DMS153 treated with DMSO at 0.1 percent for 48 hours (cell line): ENCODE results near the gene SYCN.
"Not testable (repeated sequence)": the region's sequence is repeated elsewhere in the genome, so short reads cannot be mapped to it uniquely, and the experiment has no call there.

Source experiments
- DNase-seq: peaks from one replicate; lab custom pipeline; 2025; ENCODE audit not compliant: unreplicated experiment; lab: John Stamatoyannopoulos, UW

Gene SYCN, protein sequence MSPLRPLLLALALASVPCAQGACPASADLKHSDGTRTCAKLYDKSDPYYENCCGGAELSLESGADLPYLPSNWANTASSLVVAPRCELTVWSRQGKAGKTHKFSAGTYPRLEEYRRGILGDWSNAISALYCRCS

GRCh38 chr19:39203372-39204341 lies at the start of gene SYCN:
Gene SYCN (minus strand): TSS chr19:39204263. CDS start chr19:39204254, 9 bp downstream.
- no peak for DNase-seq

DNA sequence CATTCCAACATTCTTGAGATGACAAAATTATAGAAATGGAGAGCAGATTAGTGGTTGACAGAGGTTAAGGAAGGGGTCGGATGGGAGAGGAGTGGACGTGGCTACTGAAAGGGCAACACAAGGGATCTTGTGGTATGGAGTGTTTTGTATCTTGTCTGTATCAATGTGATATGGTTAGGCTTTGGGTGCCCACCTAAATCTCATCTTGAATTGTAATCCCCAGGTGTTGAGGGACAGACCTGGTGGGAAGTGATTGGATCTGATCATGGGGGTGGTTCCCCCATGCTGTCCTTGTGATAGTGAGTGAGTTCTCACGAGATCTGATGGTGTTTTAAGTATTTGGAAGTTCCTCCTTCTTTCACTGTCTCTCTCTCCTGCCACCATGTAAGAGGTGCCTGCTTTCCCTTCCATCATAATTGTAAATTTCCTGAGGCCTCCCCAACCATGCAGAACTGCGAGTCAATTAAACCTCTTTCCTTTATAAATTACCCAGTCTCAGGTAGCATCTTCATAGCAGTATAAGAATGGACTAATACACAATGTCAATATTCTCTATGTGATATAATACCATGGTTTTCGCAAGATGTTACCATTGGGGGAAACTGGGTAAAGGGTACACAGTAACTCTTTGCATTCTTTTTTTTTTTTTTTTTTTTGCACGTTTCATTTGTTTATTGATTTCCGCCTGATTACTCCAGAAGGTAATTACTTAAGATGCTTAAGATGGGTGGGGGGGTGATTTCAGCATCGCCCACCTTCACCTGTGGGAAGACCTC lies 49.5 kb upstream of the SYCN start:
- no peak for DNase-seq

DNA sequence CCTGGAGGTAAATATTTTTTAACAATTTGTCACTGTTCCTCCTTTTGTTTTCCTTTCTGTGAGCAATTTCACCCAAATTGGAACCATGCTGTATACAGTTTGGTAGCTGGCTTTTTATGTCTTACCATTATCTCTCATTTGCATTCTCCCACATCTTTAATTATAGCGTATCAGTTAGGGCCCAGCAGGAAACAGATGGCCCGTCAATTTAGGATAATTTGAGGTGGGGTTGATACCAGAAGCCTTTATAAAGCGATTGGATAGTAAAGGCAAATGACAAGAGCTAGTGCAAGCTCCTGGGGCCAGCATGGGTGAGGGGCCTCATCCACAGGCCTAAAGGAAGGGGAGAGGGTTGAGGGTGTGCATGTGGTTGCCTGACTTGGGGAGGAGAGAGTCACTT lies 48.4 kb upstream of the SYCN start:
- no peak for DNase-seq

- DNase-seq, result no peak
Measured at GRCh38 chr19:39251846-39252245, 47.8 kb upstream of the SYCN start.

DNA sequence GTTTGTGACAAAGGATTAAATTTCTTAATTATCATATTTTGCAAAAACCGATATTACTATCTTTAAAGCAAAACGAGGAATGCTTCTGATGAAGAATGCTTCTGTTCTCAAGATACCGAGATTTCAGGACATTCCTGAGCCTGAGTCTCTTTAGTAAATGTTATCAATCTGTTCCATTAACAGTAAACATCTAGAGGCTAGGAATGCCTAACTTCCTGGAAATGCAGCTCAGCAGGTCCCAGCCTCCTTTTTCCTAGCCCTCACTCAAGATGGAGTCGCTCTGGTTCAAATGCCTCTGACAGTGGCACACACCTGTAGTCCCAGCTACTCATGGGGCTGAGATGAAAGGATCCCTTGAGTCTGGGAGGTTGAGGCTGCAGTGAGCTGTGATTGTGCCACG lies 47.0 kb upstream of the SYCN start:
- DNase-seq, result no peak

DNA sequence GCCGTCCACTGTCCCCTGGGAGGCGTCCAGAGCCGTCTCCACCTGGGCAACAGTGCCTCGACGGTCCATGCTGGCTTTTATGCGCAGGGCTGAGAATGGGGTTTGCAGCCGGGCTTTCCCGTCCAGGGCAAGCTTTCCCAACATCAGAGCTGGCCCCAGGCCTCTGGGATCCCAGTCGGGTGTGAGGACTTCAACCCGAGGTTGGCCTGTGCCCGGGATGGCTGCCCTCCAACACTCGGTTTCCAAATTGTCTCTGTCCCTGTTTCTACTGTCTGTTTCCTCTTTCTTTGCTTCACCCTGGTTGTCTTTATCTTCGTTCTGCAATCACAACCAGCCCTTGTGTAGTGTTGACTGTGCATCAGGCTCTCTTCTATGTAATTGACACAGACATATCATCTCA lies 44.7 kb upstream of the SYCN start, which contains the start of gene IFNL4:
IFNL4 (minus strand) TSS at position 51 of the 400 bp plus-strand sequence.
- no peak for DNase-seq

DNA sequence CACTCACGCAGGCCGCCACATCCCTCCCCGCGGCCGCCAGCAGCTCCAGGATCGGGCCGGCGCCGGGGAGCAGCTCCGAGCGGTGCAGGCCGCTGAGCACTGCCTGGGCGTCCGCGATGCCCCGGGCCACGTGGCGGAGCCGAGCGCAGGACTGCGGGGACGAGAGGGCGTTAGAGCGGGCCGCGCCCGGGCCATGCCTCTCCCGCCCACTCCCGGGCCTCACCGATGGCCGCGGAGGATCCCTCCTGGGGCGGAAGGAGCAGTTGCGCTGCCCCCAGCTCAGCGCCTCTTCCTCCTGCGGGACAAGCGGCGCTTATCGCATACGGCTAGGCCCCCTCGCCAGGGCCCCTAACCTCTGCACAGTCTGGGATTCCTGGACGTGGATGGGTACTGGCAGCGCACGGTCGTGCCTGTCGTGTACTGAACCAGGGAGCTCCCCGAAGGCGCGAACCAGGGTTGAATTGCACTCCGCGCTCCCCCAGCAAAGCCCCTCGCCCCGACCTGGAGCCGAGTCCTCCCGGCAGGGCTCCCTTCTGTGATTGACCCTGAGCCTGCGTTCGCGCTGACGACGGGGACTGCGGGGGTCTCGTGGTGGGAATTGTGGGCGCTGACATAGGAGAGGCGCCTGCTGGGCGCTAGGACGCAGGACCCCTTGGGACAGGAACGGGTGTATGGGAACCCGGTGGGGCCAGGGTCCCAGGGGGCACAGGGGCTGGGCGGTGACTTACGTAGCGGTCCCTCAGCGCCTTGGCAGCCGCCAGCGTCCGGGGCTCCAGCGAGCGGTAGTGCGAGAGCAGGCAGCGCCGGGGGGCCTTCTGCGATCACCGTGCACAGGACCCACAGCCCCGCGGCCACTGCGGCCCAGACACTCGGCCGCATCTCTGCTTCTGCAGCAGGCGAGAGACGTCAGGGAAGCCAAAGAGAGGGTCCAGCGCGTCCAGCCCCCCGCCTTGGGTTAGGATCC lies 43.9 kb upstream of the SYCN start:
- DNase-seq, result no peak

DNA sequence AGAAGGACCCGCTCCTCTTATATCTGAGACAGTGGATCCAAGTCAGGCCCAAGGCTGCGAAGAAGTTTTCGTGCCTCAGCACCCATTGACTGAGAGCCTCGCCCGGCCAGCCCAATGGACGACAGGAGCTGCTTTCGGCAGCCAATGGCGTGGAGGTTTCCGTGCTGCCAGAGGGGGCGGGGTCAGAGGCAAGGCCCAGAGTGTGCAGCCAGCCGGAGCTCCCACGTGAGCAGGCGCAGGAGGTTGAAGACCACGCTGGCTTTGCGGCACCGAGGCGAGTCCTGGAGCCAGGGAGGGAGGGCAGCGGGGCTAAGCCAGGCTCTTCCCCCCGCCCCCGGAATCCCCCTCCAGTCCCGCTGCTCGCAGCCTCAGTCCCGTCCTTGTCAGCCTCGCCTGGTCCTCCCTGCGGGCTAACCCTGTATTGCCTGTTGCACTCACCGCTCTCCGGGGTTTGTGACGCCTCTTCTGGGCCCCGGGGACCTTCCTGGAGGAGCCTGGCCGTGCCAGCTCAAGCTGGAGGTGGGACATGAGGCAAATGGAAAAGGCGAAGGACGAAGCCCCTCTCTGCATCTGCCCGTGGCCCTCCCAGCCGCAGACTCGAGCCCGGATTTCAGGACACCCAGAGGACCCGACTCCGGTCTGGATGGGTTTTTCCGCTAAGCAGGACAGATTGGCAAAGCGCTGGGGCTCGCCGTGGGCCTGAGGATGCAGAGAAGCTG lies 43.0 kb upstream of the SYCN start:
- peak; percentile 12 for DNase-seq

DNA sequence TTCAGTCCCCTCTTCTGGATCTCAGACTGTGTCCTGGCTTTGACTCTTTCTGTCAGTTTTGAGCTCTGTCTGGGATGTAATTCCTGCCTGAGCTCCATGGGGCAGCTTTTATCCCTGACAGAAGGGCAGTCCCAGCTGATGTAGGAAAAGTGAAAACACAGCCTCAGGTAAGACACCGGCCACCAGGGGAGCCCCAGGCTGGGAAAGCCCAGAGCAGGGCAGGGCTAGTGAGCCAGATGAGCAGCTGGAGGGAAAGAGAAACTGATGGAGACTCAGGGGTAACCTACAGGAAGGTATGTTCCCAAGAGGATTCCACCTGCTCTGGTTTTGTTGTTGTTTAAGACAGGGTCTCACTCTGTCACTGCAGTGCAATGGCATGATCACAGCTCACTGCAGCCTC lies 41.1 kb upstream of the SYCN start:
- not testable (repeated sequence) for DNase-seq

GRCh38 chr19:39244410-39245100 lies 40.5 kb upstream of the SYCN start, which contains the start of gene IFNL3:
Gene IFNL3 (minus strand): TSS chr19:39245006. CDS start chr19:39244967, 39 bp downstream.
- DNase-seq, result not testable (repeated sequence)

- DNase-seq, result not testable (repeated sequence)
Measured at GRCh38 chr19:39243741-39244140, 39.7 kb upstream of the SYCN start.

GRCh38 chr19:39240421-39240820 lies 36.4 kb upstream of the SYCN start:
- no peak for DNase-seq

DNA sequence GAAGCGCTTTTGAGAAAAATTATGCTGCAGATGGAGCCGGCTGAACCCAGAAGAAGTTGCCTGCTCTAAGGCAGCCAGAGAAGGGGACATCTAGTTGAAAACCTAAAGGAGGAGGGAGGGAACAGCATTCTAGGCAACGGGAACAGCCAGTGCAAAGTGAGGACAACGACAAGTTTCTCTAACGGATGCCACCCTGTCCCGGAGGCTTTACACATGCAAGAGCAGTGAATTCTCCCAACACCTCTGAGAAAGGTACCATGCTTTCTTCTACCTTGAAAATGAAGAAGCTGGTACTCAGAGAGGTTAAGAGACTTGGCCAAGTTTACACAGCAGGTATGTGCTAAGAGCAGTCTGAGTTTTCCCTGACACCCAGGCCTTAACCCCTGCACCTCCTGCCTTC lies 34.9 kb upstream of the SYCN start:
- DNase-seq, result no peak

DNA sequence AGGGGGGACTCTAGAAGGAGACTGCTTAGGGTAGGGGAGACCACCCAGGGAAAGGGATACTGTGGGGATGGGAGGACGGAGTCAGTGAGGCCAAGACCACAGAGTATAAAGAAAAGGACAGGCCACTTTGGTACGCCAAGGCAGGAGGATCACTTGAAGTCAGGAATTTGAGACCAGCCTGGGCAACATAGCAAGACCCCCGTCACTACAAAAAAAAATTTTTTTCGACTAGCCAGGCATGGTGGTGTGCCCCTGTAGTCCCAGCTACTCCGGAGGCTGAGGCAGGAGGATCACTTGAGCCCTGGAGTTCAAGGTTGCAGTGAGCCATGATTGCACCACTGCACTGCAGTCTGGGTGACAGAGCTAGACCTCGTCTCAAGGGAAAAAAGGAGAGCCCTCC lies 34.1 kb upstream of the SYCN start:
- no peak for DNase-seq

DNA sequence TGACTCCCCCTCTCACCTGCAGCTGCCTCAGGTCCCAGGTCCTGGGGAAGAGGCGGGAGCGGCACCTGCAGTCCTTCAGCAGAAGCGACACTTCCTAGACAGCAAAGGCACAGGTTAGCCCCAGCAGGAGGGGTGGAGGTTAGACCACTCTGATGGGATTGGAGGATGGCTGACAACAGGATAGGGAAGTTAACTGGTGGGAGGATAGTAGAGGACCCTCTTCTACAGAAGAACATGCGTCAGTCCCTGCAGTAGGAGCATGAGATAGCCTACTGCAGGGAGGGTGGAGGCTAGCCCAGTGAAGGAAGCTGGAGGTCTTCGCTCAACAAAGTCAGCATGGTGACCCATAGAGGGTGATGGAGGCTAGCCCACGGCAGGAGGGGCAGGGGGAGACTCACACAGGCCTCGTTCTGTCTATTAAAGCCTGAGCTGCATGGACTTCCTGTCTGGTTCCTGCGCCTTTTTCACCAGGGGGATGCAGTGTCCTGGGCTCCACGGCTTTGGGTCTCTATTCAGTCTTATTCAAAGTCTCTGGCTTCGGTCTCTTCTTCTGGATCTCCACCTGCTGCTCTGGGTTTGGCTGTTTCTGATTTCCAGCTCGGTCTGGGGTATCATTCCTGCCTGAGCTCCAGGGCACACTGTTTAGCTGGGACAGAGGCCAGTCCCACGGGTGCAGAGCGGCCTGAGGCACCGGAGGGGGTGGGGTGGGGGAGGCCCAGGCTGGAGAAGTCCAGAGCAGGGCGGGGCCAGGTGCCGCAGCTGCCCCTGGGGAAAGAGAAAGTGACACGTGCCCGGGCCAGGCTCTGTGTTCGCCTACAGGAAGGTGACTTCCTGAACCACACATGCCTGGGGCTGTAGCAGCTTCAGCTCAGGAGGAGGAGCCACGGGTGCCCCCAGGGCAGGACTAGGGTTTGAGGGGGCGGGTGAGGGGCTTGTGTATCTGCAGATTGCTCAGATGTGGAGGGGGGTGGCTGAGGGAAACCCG lies 33.4 kb upstream of the SYCN start:
- DNase-seq, result peak; percentile 6

GRCh38 chr19:39236527-39236926 lies 32.5 kb upstream of the SYCN start:
- DNase-seq, result no peak

DNA sequence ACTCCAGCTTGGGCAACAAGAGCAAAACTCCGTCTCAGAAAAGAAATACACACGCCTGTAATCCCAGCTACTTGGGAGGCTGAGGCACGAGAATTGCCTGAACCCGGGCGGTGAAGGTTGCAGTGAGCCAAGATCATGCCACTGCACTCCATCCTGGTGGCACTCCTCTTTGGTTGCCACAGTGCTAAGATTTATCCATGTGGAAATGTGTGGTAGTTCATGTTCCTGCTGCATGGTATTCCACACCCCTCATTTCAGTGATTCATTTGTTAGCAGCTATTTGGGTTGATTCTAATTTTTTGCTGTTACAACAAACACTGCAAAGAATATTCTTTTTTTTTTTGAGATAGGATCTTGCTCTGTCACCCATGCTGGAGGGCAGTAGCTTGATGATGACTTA lies 28.6 kb upstream of the SYCN start:
- no peak for DNase-seq
